ENCODE results near the gene NOX5.

GRCh38 chr15:69000091-69000490 is 14.4 kb upstream of the NOX5 start:
- TF ChIP-seq CTCF (conservative IDR thresholded peaks at IDR 0.05; ENCODE audit: low read depth, low read length) = no peak
- no peak for TF ChIP-seq POLR2A (IDR thresholded peaks at IDR 0.05; ENCODE audit: low read depth, low read length)
- TF ChIP-seq RFX5 (IDR thresholded peaks at IDR 0.05; ENCODE audit: low read depth, low read length) = no peak
- no peak for TF ChIP-seq BHLHE40 (IDR thresholded peaks at IDR 0.05; ENCODE audit: low read depth, low read length)
